Gastroesophageal sphincter (tissue), 2 donors: ENCODE data around the gene DPP6.

Experiments
- EP300 ChIP-seq: sonication (generic); formaldehyde crosslinking; IDR thresholded peaks from one replicate; pipeline ENCODE4 v1.6.1; 2017; ENCODE audit warnings: antibody characterized with exemption, mild to moderate bottlenecking
- POLR2AphosphoS5 ChIP-seq: sonication (generic); formaldehyde crosslinking; IDR thresholded peaks from one replicate; pipeline ENCODE4 v1.6.1; 2017; ENCODE audit warnings: antibody characterized with exemption

GRCh38 chr7:154854836-154855235, 802.6 kb downstream of the DPP6 start:
- TF ChIP-seq EP300 (no peak), POLR2AphosphoS5 (no peak)
